ENCODE data around the gene GRID1.
"Not testable (repeated sequence)": the region's sequence is repeated elsewhere in the genome, so short reads cannot be mapped to it uniquely, and the experiment has no call there.

Gene GRID1

DNA sequence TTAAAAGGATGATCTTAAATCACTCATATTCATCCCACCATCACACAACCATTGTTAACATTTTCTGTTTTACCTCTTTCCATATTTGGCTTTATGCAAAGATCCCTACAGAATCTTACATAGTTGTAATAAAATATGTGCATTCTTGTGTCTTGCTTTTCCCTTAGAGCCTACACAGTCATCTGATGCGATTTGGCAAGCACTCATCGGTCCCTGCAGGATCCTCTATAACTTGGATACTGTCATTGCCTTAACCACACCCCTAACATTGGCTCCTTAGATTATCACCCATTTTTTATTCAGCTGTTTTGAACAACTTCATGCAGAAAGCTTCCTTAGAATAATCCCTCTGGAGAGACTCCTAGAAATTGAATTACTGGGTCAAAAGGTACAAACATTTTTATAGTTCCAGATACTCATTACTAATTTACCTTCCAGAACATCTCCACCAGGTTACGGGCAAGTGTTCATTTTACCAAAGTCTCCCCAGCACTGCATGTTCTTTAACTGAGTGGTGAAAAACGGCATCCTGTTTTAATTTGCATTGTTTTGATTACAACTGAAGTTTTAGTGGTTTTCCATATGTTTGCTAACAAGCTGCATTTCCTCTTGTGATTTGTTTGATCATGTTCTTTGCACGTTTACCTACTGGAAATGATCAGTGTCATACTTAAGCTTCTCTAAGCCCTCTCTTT, 268.3 kb downstream of the GRID1 start:
- no peak for DNase-seq

DNA sequence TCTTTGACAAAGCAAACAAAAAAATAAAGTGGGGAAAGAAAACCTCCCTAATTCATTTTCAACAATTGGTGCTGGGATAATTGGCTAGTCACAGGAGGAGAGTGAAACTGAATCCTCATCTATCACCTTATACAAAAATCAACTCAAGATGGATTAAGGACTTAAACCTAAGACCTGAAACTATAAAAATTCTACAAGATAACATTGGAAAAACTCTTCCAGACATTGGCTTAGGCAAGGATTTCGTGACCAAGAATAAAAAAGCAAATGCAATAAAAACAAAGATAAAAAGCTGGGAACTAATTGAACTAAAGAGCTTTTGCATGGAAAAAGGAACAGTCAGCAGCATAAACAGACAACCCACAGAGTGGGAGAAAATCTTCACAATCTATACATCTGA, 271.5 kb downstream of the GRID1 start:
- DNase-seq = not testable (repeated sequence)

DNA sequence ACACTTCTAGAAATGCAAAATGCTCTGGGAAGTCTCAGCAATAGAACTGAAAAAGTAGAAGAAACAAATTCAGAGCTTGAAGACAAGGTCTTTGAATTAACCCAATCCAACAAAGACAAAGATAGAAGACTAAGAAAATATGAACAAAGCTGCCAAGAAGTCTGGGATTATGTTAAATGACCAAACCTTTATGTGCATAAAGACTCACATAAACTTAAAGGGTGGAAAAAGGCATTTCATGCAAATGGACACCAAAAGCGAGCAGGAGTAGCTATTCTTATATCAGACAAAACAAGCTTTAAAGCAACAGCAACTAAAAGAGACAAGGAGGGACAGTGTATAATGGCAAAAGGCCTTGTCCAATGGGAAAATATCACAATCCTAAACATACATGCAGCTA, 274.3 kb downstream of the GRID1 start:
- DNase-seq = not testable (repeated sequence)

DNA sequence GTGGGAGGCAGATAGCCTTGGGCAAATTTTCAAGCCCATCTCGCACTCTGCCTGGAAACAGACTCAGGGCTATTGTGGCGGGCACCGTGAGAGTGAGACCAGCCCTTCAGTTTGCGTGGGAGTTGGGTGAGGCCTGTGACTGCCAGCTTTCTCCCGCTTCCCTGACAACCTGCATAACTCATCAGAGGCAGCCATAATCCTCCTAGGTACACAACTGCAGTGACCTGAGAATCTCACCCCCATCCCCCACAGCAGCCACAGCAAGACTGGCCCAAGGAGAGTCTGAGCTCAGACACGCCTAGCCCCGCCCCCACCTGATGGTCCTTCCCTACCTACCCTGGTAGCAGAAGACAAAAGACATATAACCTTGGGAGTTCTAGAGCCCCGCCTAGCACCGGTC, 275.4 kb downstream of the GRID1 start:
- no peak for DNase-seq

DNA sequence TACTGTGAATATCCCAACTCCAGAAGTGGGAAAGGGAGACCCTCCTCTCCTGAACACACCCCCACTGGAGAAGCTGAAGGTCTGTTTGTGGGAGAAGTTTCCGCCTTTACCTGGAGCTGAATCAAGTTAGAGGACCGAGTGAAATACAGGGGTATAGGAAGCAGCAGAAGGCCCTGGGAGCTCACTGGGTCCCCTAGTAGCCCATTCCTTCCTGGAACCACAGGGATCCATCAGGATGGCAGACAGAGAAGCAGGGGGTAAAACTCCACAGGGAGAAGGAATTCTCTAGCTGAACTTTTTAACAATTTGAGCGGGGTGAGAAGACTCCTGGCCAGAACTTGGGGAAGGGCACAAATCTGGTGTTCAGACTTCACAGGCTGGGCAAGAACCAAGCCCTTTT, 275.8 kb downstream of the GRID1 start:
- DNase-seq = no peak

DNA sequence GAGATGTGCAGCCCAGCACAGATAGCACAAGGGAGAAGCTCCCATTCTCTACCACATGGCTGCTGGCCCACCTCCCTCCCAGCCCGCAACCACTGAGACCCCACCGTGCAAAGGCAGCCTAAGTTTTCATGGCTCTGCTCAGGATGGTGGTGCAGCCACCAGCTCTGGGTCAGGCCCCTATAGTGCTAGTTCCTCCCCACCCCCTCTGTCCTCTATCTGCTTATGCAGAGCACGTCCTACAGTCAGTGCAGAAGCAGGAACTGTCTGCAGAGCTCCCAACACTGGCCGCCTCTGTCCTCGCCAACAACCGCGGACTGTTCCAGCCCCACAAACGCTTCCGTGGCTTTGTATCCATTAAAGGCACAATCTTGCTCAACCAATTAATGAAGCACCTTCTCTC, 278.9 kb downstream of the GRID1 start:
- no peak for DNase-seq

DNA sequence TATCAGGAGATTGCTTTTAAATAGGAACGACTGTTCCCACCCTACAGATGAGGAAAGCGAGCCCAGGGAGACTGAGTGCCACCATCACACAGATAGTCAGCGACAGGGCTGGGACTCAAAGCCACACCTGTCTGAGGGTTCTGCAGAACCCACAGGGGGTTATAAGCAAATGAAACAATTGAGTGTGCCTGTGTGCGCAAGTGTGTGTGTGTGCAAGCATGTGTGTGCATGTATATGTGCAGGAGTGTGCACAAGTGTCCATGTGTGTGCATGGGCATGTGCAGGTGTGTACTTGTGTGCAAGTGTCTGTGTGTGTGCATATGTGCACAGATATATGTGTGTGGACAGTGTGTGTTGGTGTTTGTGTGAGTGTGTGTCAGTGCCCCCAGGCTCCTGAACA, 280.2 kb downstream of the GRID1 start:
- DNase-seq = no peak

DNA sequence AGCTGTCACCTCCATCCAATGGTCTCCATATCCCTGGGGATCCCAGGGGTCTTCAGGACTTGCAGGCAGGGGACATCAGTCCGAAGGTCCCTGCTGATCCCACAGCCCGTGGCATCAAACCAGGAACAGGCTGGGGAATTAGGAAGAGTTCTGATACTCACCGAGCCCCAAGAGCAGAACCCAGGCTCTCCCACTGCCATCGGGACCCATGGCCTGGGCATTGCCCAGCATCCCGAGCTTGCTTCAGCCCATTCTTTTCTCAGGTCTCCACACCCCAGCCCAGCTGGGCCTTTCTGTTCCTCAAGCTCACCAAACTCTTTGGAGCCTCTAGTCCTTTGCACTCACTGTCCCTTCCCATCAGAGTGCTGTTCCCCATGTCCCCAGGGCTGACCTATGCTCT, 280.9 kb downstream of the GRID1 start:
- DNase-seq = no peak

DNA sequence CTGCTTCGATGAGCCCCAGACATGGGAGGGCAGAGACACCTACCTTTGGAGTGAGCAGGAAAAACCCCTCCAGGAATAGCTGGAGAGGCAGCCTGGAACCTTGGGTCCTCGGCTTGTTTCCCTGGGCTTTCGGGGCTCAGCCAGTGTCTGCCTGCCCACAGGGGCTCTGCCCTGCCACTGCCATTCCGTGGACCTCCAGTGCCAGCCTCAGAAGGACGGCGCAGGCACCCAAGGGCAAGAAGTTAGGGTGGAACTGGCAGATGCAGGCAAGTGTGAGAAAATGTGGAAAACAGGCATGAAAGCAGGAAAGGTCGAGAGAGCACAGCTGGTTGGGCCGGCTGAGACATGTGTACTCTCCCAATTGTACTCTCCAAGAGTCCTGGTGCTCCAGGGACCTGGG, 281.5 kb downstream of the GRID1 start:
- no peak for DNase-seq

DNA sequence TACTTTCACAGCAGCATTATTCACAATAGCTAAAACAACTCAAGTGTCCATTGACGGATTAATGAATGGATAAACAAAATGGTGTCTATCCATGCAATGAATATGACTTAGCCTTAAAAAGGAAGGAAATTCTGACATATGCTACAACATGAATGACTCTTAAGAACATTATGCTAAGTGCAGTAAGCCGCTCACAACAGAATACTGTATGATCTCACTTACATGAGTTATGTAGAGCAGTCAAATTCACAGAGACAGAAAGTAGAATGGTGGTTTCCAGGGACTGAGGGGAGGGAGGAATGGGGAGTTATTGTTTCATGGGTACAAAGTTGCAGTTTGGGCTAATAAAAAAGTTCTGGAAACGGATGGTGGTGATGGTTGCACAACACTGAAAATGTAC, 282.0 kb downstream of the GRID1 start:
- no peak for DNase-seq

DNA sequence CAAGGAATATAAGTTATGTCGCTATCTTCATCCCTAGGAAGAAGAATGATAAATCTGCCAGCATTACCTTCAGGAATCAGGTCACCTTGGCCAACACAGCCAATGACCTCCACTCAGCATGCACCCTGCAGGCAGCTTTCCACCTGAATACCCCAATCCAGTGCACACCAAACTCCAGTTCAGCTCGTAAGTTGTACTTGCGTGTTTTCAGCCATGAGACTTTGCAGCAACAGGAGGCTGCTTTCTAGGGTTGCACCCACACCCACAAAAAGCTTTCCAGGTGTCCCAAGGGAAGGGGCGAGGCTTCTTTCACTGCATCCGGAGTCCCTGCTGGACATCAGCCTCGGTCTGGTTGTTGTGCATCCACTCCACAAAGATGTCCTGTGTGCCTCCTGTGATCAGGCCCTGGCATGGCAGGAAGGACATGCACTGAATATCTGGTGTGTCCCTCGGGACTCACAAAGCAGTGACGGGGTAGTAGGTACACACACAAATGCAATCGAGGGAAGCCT, 282.9 kb downstream of the GRID1 start:
- DNase-seq = no peak

DNA sequence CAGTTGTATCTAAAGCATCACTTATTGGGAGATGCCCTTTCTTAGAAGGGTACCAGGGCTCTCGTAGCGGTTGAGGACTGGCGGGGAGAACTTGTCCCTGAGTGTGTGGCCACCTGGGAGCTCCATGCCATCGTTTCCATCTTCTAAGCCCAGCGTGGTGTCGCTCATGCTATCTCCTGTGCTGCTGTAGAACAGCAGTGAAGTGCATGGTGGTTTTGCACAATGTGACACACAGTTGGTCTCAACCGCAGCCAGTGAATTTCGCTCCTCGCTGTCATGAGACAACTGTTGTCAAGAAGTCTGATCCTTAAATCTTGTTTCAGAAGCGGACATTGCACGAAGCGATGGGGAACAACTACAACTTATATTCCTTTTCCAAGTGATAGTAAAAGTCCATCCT, 283.4 kb downstream of the GRID1 start:
- DNase-seq = no peak

DNA sequence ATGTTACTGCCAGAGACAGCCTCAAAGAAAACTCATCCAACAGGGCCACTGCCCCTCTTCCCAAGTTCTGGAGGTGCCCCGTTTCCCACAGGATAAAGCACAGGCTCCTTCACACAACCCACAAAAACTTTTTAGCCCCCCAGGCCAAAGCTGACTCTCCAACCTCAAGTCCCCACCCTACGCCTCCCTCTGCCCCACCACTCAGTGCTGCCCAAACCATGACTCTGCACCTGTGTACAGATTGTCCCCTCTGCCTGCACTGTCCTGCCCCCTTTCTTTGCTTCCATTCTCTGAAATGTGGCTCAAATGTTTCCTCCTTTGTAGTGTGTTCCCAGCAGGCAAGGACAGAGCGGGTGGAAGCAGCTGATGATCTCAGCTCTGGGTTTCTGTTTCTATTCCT, 284.0 kb downstream of the GRID1 start:
- DNase-seq = no peak

DNA sequence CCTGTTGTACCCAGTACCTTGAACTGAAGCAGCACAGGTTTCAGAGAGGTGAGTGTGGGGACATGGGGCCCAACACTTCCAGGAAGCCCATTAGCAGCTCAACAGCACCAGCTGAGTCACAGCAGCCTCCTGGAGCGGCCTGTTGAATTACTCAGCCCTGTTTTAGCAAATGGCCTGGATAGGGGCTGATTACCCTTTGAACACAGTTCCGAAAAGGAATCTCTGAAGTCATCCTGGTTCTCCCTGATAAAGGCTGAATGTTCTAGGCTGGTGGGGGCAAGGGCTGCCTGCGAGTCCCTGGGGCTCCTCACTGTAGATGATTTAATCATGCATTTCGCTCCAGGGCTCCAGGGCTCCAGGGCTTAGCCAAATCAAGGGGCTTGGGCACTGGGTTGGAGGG, 287.5 kb downstream of the GRID1 start:
- DNase-seq = no peak

DNA sequence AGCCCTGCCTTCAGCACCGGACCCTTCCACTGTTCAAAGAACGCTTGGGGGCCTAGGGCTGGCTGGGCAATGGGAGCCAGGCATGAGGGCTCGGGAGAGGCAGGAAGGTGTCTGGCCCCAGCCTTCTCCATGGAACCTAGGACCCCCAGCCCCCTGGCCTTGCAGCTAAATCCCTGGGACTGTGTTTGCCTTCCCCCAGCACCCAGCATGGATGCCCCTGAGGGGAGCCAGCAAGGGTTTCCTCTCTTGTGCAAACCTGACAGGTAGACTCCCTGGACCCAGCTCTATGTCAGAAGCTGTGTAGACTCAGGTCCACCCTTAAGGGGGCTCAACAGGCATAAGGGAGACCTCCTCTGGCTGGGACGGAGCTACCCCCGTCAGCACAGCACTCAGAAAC, 288.0 kb downstream of the GRID1 start:
- DNase-seq = no peak

DNA sequence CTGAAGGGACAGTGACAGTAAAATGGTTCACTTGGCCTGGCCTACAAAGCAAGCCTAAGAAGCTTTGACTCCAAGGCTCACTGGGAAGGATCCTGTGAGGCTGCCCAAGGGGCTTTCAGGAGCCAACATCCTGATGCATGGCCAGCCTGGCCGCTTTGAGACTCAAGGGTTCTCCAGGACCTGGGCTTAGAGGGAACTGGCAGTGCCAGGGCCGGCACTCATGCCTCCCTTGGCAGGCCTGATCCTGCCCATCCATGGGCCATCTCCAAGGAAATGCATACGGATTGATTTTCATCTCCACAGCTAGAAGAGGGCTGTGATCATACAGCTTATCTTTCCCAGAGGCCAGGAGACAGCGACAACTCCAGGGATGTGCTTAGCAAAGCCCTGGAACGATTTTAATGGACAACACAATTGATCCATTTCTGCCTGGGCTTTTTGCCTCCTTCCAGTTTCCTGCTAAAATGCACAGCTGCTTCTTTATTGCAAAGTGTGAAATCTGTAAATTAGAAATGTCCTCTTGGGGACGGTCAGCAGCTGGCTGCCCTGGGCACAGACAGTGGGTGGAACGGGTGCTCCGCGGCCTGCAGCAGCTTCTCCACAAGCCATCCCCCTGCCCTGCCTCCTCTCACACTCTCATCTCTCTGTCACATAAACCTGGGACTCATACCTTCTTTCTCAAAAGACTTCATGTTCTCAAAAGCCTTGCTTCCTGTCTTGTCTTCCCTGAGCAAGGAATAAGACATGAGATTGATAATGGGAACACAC, 288.5 kb downstream of the GRID1 start:
- DNase-seq = no peak

DNA sequence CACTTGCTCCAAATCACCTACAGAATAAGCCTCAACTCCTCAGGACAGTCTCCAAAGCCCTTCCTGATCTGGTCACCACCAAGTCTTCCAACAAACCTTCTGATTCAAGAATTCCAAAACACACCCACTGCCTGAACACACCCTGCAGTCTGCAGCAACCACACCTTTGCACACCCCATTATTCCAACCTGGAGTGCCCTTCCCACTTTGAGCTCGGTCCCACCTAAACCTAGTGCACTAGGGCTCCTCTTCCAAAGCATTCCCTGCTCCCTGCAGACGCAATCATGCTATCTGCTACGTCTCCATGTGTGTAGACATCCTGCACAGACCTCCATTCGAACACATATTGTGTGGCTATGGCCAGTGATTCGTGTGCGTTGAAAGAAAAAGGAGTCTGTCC, 289.3 kb downstream of the GRID1 start:
- DNase-seq = no peak

DNA sequence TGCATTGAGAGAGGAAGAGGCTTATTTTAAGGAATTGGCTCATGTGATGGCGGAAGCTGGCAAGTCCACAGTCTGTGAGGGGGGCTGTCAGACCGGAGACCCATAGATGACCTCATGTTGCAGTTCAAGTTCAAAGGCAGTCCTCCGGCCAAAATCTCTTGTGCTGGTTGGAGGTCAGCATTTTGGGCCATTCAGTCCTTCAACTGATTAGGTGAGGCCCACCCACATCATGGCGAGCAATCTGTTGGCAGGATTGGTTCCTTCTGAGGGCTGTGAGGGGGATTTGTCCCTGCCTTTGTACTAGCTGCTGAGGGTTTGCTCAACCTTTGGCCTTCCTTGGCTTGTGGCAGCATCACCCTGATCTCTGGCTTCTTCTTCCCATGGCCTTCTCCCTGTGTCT, 290.1 kb downstream of the GRID1 start:
- not testable (repeated sequence) for DNase-seq

DNA sequence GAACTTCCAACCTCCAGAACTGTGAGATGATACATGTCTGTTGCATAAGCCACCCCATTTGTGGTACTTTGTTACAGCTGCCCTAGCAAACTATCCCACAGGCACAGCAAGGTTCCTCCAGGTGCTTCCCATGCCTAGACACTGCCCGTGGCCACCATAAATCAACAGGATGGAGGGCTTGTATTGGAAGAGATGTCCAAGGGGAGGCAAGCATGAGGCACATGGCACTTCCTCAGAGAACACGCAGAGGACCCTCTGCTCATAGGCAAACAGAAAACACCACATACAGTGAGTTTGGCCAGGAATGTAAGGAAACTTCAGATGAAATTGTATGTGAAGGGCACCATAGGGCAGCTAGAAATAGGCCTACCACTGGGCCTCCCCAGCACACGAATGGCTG, 291.1 kb downstream of the GRID1 start:
- DNase-seq = no peak

DNA sequence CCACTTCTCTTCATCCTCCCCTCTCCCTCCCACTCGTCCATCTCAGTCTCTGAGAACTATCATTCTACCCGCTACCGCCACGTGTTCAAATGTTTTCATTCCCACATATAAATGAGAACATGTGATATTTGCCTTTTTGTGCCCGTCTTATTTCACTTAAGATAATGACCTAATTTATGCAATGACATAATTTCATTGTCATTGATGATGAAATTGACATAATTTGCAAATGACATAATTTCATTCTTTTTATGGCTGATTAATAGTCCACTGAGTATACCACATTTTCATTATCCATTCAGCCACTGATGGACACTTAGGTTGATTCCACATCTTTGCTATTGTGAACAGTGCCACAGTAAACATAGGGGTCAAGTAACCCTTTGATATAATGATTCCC, 292.3 kb downstream of the GRID1 start:
- no peak for DNase-seq

DNA sequence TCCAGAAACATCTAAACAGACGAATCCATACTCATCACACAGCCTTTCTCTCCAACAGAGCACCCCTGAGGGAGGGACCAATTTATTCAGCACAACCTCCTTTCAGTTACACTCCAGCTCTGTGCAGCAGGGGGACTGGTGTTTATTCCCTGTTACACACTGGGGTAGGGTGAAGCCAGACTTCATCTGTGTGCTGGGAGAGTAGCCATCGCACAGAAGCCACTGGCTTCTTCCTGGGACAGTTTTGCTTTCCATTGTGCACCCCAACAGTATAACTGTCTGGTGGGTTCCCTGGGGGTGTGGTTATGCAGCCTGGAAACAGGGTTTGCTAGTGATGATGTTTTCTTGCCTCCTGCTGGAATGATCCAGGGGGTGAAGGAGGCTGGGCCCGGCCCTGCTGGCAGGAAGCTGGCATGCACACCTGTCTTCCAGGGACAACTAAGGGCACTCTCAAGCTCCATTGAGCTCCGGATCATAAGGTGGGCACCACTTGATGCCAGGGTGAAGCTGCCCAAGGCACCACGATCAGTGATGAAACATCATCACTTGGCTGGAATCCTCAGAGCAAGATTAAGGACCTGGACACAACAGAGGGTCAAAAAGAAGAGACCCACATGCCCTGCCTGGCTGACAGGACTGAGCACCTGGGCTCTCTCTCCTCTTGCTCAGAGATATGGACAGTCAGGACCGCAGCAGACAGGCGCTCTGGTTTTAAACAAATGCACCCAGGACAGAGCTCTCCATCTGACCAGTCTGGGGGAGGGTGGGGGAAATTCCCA, 293.2 kb downstream of the GRID1 start:
- DNase-seq = no peak

DNA sequence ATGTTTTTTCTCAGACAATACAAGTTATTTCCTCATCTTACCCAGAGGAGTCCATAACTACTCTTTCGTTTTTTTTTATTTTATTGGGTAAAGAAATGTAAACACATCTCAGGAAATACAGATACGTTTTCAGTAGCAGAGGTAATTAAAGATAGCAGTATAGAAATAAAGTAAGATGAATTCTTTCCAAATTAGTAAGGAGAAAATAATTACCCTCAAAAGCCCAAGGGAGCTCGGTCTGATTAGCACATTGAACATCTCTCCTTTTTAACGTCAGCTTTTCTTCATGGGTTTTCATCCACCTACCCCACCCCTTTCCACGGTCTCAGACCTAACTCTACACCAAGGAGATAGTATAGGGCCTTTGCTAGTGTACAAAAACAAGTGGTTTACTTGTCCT, 294.2 kb downstream of the GRID1 start:
- no peak for DNase-seq

DNA sequence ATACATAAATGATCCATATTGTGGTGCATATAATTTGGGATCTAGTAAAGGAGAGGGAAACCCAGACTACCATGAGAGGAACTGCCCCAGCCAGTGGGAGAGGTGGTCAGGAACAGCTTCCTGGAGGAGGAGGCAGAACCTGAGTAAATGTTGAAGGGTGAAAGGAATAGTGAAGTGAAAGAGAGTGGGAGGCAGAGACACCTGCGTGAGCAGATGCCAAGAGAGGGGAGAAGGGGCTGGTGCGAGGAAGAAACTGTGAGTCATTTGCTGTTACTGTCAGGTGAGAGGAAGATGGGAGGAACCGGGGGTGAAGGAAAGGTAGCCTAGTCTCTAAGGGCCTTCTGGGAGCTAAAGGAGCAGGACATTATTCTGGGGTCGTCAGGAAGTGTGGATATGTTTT, 294.8 kb downstream of the GRID1 start:
- no peak for DNase-seq

DNA sequence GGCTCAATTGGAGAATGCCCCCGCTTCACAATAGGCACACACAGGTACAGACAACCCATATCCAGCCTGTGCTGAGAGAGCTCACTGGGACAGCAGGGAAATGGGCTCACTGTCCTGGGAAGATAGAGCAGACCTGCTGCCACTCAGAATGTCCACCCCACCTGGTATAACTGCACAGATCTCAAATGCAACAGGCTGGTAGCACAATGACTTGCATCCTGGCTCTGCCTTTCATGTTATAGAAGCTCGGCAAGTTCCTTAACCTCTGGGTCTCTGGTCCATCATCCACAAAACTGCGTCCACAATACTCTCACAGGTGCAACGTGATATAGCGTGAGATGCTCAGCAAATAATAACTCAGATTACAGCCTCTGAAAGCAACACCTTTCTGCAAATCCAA, 295.4 kb downstream of the GRID1 start:
- no peak for DNase-seq
